Nephron (organoid): ENCODE results near the gene OLFM4.

Experiments used
- H3K27ac Mint-ChIP-seq, 3 experiments: 2 replicates each; pipeline ENCODE4 v1.8.0; 2020; ENCODE audit warnings: mixed read lengths in 3 of 3, mild to moderate bottlenecking in 2 of 3, moderate library complexity in 1 of 3
- H3K27me3 Mint-ChIP-seq: 2 replicates; pipeline ENCODE4 v1.8.0; 2021; ENCODE audit warnings: low read depth, mild to moderate bottlenecking, moderate library complexity, mixed read lengths
- H3K36me3 Mint-ChIP-seq: 2 replicates; pipeline ENCODE4 v1.8.0; 2020; ENCODE audit warnings: low read depth, mixed read lengths
- H3K4me1 Mint-ChIP-seq: 2 replicates; pipeline ENCODE4 v1.8.0; 2020; ENCODE audit warnings: mixed read lengths
- H3K4me3 Mint-ChIP-seq, 3 experiments: 2 replicates each; pipeline ENCODE4 v1.8.0; 2020; ENCODE audit warnings: mild to moderate bottlenecking in 3 of 3, mixed read lengths in 3 of 3, moderate library complexity in 2 of 3
- H3K9me3 Mint-ChIP-seq: 2 replicates; pipeline ENCODE4 v1.8.0; 2020; ENCODE audit warnings: mixed read lengths
- TF ChIP-seq, protein P1 (sequence below), 3 experiments: fragments of 200-600 bp; sonication (generic); IDR thresholded peaks; one replicate each; pipeline ENCODE4 v1.5.0; 2021; ENCODE audit warnings: antibody characterized with exemption in 3 of 3; ENCODE audit not compliant: unreplicated experiment in 3 of 3

OLFM4 gene

DNA sequence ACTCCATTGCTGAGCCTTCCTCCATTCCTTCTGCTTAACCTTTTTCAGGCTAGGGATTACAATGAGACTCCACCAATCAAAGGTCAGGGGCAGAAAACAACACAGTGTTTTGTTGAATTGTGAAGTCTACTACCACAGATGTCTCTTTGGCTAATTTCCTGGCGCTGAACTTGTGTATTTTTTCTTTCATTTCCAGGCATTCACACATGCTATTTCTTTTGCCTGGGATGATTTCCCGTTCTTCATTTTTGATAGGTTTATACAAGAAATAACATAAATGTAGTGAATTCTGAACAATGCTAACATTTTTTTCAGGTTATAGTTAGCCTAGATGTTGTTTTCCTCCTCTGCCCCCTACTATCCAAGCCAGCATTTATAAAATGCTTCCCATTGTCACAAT is 64.3 kb downstream of the OLFM4 start:
- no peak overlapping the region for H3K27ac Mint-ChIP-seq
- TF ChIP-seq, protein P1, sequence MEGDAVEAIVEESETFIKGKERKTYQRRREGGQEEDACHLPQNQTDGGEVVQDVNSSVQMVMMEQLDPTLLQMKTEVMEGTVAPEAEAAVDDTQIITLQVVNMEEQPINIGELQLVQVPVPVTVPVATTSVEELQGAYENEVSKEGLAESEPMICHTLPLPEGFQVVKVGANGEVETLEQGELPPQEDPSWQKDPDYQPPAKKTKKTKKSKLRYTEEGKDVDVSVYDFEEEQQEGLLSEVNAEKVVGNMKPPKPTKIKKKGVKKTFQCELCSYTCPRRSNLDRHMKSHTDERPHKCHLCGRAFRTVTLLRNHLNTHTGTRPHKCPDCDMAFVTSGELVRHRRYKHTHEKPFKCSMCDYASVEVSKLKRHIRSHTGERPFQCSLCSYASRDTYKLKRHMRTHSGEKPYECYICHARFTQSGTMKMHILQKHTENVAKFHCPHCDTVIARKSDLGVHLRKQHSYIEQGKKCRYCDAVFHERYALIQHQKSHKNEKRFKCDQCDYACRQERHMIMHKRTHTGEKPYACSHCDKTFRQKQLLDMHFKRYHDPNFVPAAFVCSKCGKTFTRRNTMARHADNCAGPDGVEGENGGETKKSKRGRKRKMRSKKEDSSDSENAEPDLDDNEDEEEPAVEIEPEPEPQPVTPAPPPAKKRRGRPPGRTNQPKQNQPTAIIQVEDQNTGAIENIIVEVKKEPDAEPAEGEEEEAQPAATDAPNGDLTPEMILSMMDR (IDR thresholded peaks at IDR 0.05; ENCODE audit: unreplicated experiment in 3 of 3), result no peak
- H3K4me1 Mint-ChIP-seq, result peaks cover 18% of the 10 kb centered on the region
- peaks cover 3% of the 10 kb centered on the region for H3K36me3 Mint-ChIP-seq
- peaks cover 3% of the 10 kb centered on the region for H3K27me3 Mint-ChIP-seq
- no peak overlapping the region for H3K4me3 Mint-ChIP-seq
- peaks cover 11% of the 10 kb centered on the region for H3K9me3 Mint-ChIP-seq

DNA sequence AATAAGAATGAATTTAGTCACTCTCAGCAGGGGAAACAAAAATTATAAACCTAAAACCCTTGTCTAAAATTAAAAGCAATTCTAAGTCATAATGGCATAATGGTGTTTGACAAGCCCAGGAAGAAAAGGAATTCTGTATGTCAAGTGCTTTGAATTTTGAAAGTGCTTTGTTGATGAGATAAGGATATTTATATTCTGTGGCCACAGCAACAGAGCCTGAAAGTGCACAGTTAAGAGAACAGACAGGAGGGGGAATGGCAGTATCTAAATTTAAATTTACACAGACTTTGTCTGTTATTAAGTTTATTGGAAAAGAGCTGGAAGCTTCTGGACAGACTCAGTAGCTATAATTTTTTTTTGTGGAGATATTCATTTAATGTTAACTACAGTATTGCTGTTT is 69.8 kb downstream of the OLFM4 start:
- TF ChIP-seq, protein P1 (IDR thresholded peaks at IDR 0.05; ENCODE audit: unreplicated experiment in 3 of 3), result no peak
- Mint-ChIP-seq H3K4me1 (peaks cover 16% of the 10 kb centered on the region), H3K36me3 (no peaks in the 10 kb centered on the region), H3K27me3 (no peaks in the 10 kb centered on the region), H3K9me3 (peaks cover 2% of the 10 kb centered on the region), H3K27ac (no peak overlapping the region), H3K4me3 (no peak overlapping the region)

DNA sequence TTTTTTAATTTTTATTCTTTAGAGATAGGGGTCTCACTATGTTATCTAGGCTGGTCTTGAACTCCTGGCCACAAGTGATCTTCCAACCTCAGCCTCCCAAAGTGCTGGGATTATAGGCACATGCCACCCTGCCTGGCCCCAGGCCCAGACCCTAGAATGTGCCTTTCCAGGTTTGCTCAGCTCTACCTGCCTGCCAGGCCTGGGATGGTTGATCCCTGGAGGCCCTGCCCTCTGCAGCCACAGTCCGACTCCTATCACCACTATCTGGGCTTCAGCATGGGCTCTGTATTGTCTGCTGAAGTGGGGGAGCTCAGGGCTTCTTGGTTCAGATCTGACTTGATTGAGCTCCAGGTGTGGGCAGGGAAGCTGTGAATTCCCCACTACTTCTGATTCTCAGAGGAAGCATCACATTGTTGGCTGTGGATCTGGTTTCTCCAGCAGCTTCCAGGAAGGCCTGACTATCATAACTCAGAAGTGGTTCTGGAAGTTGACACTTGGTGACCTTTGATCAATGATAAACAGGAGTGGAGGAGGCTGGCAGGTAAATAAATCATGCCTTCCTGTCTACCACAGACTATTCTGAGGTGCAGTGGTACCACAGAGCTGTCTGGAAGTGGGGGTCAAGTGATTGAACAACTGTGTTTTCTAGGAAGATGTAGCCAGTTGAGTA is 71.9 kb downstream of the OLFM4 start:
- no peaks in the 10 kb centered on the region for H3K27me3 Mint-ChIP-seq
- H3K9me3 Mint-ChIP-seq, result peaks cover 2% of the 10 kb centered on the region
- TF ChIP-seq, protein P1 (IDR thresholded peaks at IDR 0.05; ENCODE audit: unreplicated experiment in 3 of 3), result no peak
- H3K4me3 Mint-ChIP-seq, result no peak overlapping the region
- H3K36me3 Mint-ChIP-seq, result no peaks in the 10 kb centered on the region
- peaks cover 22% of the 10 kb centered on the region for H3K4me1 Mint-ChIP-seq
- H3K27ac Mint-ChIP-seq, result no peak overlapping the region
